Mononuclear cell (primary cell): ENCODE results near the gene TMPRSS15. TPM values are rescaled to one million over a fixed set of nuclear protein-coding genes. Genes with fewer than 3 reads are reported as not detected.

Source experiments
- H3K27me3 ChIP-seq: 2 replicates; pipeline ENCODE4 v1.6.0; 2011; ENCODE audit warnings: low read length, control low read depth; ENCODE audit not compliant: insufficient read depth
- H3K4me1 ChIP-seq: 2 replicates; pipeline ENCODE4 v1.5.1; 2011; ENCODE audit warnings: mild to moderate bottlenecking, low read length, control low read depth; ENCODE audit not compliant: insufficient read depth
- H3K4me3 ChIP-seq: 2 replicates; pipeline ENCODE4 v1.5.1; 2011; ENCODE audit warnings: mild to moderate bottlenecking, low read length, moderate library complexity
- H3K9me3 ChIP-seq: 2 replicates; pipeline ENCODE4 v1.5.1; 2011; ENCODE audit warnings: low read depth, mild to moderate bottlenecking, control low read depth, low read length
- total RNA-seq: library from RNA; depleted of rRNA; stranded (reverse); fragments of >200 nt; gene quantifications from one replicate; pipeline ENCODE4 v1.2.3, GENCODE V29; 2012

Gene TMPRSS15
- total RNA-seq, 1 donor, result 0.21 TPM

DNA sequence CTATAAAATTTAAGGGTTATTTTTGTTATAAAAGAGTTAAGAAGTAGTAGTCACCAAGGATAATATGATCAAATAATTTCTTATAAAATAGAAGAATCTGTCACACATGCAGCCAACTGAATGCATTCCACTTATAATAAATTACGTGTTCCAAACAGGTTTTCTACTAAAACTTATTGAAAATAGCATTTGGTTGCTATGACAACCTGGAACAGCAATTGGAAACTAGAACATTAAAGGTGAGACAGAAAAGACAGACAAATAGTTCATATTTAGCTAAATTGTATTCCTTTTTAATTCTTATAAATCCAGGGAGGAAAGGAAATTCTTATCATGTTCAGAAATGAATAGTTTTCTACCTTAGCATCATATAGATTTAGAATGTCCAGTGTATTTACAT lies 168.0 kb downstream of the TMPRSS15 start:
- Histone ChIP-seq H3K27me3 (no peaks in the 10 kb centered on the region), H3K4me1 (no peaks in the 10 kb centered on the region), H3K4me3 (no peak overlapping the region), H3K9me3 (peaks cover 6% of the 10 kb centered on the region)

DNA sequence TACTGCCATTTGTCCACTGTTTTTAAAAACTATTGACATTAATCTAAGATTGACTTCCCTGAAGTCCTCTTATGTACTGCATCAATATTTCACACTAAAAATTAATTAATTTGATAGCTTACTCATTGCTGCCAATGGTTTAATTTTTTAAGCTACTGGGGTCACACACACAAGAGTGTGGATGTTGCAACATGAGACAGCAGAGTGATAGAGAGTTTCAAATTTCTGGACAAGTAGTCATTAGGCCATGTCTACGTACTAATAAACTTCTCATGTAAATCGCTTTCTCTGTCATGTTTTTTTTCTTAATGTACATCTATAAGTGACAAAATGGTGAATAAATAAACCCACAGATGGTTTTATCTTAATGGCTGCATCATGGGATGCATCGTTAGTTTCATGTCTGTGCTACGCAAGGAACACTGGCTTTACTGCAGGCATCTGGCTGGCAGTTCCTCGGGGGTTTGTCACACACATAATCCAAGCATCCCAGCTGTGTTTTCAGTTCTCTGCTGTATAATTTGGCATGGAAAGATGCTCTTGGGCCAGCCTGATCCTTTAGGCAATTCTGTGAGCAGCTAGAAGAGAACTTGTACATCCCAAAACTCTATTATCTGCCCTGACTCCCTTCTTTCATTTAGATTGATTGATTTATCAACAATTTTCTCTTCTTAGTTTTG lies 175.4 kb downstream of the TMPRSS15 start:
- Histone ChIP-seq H3K9me3 (no peaks in the 10 kb centered on the region), H3K4me3 (no peak overlapping the region), H3K4me1 (no peaks in the 10 kb centered on the region), H3K27me3 (no peaks in the 10 kb centered on the region)

DNA sequence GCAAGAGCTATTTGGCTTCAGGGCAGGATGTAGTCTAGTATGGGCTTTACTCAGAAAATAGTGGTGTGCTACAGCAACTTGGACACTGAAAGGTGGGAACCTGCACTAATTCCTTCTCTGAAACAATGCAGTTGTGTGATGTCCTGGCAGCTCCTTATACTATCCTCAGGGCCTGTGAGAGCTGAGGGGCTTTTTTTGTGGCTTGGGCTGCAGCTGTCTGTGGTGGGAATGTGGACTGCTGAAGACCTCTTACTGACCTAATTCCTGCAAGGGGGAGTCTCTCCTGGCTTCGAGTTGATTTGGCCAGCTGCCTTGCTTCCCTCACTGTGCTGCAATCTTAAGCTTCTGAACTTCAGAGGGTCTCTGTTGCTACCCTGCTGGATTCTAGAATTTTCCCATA lies 181.2 kb downstream of the TMPRSS15 start:
- Histone ChIP-seq H3K4me1 (no peaks in the 10 kb centered on the region), H3K27me3 (no peaks in the 10 kb centered on the region), H3K4me3 (no peak overlapping the region), H3K9me3 (peaks cover 27% of the 10 kb centered on the region)

DNA sequence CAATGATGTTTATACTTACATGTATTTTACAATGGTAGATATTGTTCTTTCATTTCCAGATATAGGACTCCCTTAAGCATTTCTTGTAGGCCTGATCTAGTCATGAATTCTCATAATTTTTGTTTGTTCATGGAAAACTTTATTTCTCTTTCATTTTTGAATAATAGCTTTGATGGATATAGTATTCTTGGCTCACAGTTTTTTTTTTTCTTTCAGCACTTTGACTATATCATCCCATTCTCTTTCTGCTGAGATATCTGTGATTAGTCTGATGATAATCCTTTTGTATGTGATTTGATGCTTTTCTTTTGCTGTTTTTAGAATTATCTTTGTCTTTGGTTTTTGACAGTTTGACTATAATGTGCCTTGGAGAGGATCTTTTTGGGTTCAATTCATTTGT lies 183.1 kb downstream of the TMPRSS15 start:
- peaks cover 27% of the 10 kb centered on the region for H3K9me3 ChIP-seq
- no peak overlapping the region for H3K4me3 ChIP-seq
- no peaks in the 10 kb centered on the region for H3K27me3 ChIP-seq
- no peaks in the 10 kb centered on the region for H3K4me1 ChIP-seq

Other genes with a start within 250 kb of the TMPRSS15 start
- not detected for gene CHODL, start 159.0 kb downstream of the TMPRSS15 start, total RNA-seq